Body of pancreas (tissue), 4 donors: Measurements from ENCODE around the gene PCBP3.

ENCODE experiments used
- CTCF ChIP-seq, 7 experiments: fragments of 450-650 bp in 4 of 7; fragments of 200-600 bp in 3 of 7; sonication (generic) in 3 of 7; IDR thresholded peaks; one replicate each; pipeline ENCODE4 v1.5.1; 2016 to 2019; ENCODE audit warnings: antibody characterized with exemption in 7 of 7
- POLR2A ChIP-seq, 3 donors: fragments of 450-650 bp; IDR thresholded peaks; one replicate each; pipeline ENCODE4 v1.6.1; 2016; ENCODE audit warnings: antibody characterized with exemption in 3 of 3, mild to moderate bottlenecking in 2 of 3

- no peak for TF ChIP-seq POLR2A (IDR thresholded peaks at IDR 0.05)
- TF ChIP-seq CTCF (IDR thresholded peaks at IDR 0.05): no peak
Measured at GRCh38 chr21:45817345-45817744, 173.8 kb downstream of the PCBP3 start.
